Activated CD8-positive, alpha-beta T cell treated with anti-CD3 and anti-CD28 coated beads, Interleukin-2, amount 10 ng/mL, durations not matched to agents 7 days and 5 days (primary cell): ENCODE measurements around the gene BRF1. TPM values are rescaled to one million over a fixed set of nuclear protein-coding genes. Genes with fewer than 3 reads are reported as not detected.

Experiments used
- ATAC-seq: fragments of 150-1000 bp; cut with Tn5 transposase; one replicate; pipeline ENCODE4 v1.10.0; 2021; ENCODE audit warnings: moderate library complexity
- CTCF ChIA-PET: fragments of 350-600 bp; sonication (Branson Sonifier 250); formaldehyde crosslinking; loops from one replicate; lab custom pipeline; 2021; ENCODE audit warnings: antibody characterized with exemption; lab: Charles Lee
- POLR2A ChIA-PET: fragments of 350-600 bp; sonication (Branson Sonifier 250); formaldehyde crosslinking; loops from one replicate; lab custom pipeline; 2021; ENCODE audit warnings: antibody characterized with exemption; lab: Charles Lee
- DNase-seq: peaks from one replicate; pipeline ENCODE4 v3.0.0-alpha.2; 2020
- H3K27ac Mint-ChIP-seq: one replicate; pipeline ENCODE4 v1.8.0; 2021; ENCODE audit warnings: mild to moderate bottlenecking, mixed read lengths
- H3K27me3 Mint-ChIP-seq: one replicate; pipeline ENCODE4 v1.8.0; 2021; ENCODE audit warnings: low read depth, mixed read lengths
- H3K36me3 Mint-ChIP-seq: one replicate; pipeline ENCODE4 v1.8.0; 2021; ENCODE audit warnings: low read depth, mixed read lengths
- H3K4me1 Mint-ChIP-seq: one replicate; pipeline ENCODE4 v1.8.0; 2021; ENCODE audit warnings: low read depth, mixed read lengths
- H3K4me3 Mint-ChIP-seq: one replicate; pipeline ENCODE4 v1.8.0; 2021; ENCODE audit warnings: mild to moderate bottlenecking, mixed read lengths
- H3K9me3 Mint-ChIP-seq: one replicate; pipeline ENCODE4 v1.8.0; 2022; ENCODE audit warnings: mixed read lengths; ENCODE audit not compliant: insufficient read depth
- total RNA-seq, 2 experiments: library from RNA; stranded (reverse); gene quantifications; one replicate each; pipeline ENCODE4 v1.2.3, GENCODE V29; 2021

The BRF1 gene
- total RNA-seq, 2 experiments from 2014 or later: 42.1 to 44.7 TPM

DNA sequence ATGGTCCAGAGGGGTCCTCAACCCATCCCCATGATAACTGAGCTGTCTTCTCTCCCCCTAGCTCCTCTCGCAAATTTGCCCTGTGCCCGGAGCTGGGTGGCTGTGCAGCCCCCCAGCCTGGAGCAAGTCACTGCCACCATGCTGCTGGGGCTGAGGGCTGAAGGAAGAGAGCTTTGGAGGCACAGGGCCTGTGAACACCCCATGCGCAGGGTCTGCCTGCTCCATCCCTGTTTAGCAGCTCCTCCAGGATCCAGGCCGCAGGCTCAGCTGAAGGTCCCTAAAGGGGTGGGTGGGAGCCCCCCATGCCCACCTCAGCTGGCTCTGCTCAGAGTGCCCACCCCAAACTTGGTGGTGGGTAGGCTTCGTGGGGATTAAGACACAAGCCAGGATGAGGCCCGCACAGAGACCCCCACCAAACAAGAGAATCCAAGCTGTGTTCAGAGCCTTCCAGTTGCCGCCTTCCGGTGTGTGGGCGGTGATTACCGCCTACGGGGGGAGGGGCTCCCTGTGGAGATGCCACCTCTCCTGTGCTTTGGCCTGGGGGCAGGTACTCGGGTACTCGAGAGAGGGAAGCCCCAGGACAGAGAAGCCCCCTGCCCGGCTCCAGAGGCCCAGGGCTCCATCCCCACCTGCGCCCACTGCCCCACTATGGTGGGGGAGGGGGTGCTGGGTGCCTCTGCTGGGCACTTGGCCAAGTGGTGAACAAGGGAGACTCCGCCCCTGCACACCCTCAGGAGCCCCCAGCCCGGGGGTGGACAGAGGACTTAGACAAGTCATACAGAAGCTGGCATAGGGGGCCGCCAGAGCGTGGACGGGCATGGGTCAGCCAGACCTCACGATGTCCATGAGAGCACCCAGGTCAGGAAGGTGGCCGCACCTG is 130.8 kb downstream of the BRF1 start:
- no peaks in the 10 kb centered on the region for H3K36me3 Mint-ChIP-seq
- ChIA-PET POLR2A (no interaction called here), CTCF (interaction anchor here (1.0 to 2.7 kb wide), 4 partner anchors 12 to 182 kb away, joined by 3 to 6 read pairs (median 5); no protein-coding TSS in a partner anchor)
- peaks cover 22% of the 10 kb centered on the region for H3K27me3 Mint-ChIP-seq
- H3K4me3 Mint-ChIP-seq: peak overlapping the region; percentile 58
- no peaks in the 10 kb centered on the region for H3K9me3 Mint-ChIP-seq
- no peak overlapping the region for H3K27ac Mint-ChIP-seq
- ATAC-seq: no peak
- DNase-seq: no peak
- peaks cover 33% of the 10 kb centered on the region for H3K4me1 Mint-ChIP-seq

DNA sequence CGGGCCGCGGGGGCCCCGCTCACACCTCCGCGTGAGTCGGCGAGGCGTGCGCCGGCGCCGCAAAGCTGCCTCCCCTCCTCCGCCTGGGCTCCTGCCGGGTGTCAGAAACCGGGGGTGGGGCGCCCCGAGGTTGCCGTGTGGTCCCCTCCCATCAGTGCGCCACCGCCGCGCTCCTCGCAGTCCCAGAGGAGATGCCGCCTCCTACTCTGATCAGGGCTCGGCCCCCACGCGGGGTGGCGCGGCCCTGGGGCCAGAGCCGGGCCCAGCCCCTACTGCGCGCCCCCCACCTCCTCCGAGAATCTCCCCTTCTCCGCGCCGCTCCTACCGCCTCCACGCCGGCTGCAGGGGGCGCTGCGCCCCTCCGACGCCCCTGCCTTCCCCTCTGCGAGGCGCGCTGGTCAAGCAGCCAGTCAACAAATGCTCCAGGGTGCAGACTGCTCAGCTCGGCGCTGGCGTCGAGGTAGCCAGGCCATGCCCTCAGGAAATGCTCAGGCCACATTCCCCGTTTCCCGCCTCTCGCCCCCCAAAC is 131.8 kb downstream of the BRF1 start:
- Mint-ChIP-seq H3K27ac (no peak overlapping the region), H3K27me3 (peaks cover 22% of the 10 kb centered on the region), H3K36me3 (no peaks in the 10 kb centered on the region), H3K4me3 (peak overlapping the region; percentile 31), H3K4me1 (peaks cover 23% of the 10 kb centered on the region), H3K9me3 (no peaks in the 10 kb centered on the region)
- ATAC-seq (peak; percentile 53), DNase-seq (peak; percentile 56)
- ChIA-PET CTCF (interaction anchor here (1.1 to 2.7 kb wide), 7 partner anchors 11 to 183 kb away, joined by 3 to 7 read pairs (median 5); no protein-coding TSS in a partner anchor), POLR2A (no interaction called here)

DNA sequence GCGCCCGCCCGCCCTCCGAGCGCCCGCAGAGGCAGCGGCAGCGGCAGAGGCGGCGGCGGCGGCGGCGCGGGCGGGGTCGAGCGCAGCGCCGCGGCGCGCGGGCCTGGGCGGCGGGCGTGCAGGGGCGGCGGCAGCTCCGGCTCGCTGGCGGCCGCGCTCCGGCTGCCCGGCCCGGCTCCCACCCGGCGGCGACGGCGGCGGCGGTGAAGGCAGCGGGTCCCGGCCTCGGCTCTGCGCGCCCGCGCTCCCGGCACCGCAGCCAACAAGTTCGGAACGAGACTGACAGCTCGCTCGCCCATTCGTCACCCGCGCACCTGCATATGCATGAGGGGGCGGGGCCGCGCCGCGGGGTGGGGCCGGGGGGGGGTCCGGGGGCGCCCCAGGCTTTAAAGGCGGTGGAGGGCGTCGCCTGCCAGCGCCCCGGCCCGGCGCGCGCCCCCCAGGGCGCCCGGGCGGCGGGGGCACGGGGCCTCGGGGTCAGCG is 132.3 kb downstream of the BRF1 start, which contains the start of gene JAG2:
Gene JAG2 (minus strand): TSS at position 281 of the 483 bp plus-strand sequence. CDS start 356 bp downstream, outside the sequence.
- POLR2A ChIA-PET: no interaction called here
- H3K27ac Mint-ChIP-seq: no peak within 1 kb of the TSS

DNA sequence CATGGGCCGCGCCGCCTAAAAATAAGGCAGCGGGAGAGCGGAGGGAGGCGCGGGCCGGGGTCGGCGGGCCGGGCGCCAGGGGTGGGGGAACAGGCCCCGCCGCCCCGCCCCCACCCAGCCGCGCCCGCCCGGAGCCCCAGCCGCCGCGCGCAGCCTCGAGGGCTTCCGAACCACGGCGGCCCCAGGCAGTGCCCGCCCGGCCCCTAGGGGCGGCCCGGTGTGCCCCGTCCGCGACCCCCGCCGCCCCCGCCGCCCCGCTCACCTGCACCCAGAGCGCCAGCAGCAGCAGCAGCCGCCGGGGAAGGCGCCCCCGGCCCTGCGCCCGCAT is 132.7 kb downstream of the BRF1 start:
- H3K36me3 Mint-ChIP-seq: no peaks in the 10 kb centered on the region
- H3K27me3 Mint-ChIP-seq: peaks cover 22% of the 10 kb centered on the region
- H3K27ac Mint-ChIP-seq: no peak overlapping the region
- ChIA-PET CTCF (interaction anchor here (1.1 to 1.6 kb wide), 5 partner anchors 12 to 183 kb away, joined by 3 to 7 read pairs (median 3); no protein-coding TSS in a partner anchor), POLR2A (no interaction called here)
- DNase-seq (no peak), ATAC-seq (no peak)
- peak overlapping the region; percentile 31 for H3K4me3 Mint-ChIP-seq
- H3K9me3 Mint-ChIP-seq: no peaks in the 10 kb centered on the region
- H3K4me1 Mint-ChIP-seq: peaks cover 19% of the 10 kb centered on the region

More for the DNA sequence above, 132.3 kb downstream of the BRF1 start, which contains the start of gene JAG2:
- Mint-ChIP-seq H3K4me1 (peaks cover 22% of the 10 kb centered on the region), H3K9me3 (no peaks in the 10 kb centered on the region), H3K27me3 (peaks cover 22% of the 10 kb centered on the region), H3K4me3 (peak within 1 kb of the TSS; percentile 58), H3K36me3 (no peaks in the 10 kb centered on the region)
- ATAC-seq: peak; percentile 53
- CTCF ChIA-PET: interaction anchor here (1.1 to 2.7 kb wide), 6 partner anchors 12 to 183 kb away, joined by 3 to 7 read pairs (median 4); no protein-coding TSS in a partner anchor
- peak; percentile 64 for DNase-seq

DNA sequence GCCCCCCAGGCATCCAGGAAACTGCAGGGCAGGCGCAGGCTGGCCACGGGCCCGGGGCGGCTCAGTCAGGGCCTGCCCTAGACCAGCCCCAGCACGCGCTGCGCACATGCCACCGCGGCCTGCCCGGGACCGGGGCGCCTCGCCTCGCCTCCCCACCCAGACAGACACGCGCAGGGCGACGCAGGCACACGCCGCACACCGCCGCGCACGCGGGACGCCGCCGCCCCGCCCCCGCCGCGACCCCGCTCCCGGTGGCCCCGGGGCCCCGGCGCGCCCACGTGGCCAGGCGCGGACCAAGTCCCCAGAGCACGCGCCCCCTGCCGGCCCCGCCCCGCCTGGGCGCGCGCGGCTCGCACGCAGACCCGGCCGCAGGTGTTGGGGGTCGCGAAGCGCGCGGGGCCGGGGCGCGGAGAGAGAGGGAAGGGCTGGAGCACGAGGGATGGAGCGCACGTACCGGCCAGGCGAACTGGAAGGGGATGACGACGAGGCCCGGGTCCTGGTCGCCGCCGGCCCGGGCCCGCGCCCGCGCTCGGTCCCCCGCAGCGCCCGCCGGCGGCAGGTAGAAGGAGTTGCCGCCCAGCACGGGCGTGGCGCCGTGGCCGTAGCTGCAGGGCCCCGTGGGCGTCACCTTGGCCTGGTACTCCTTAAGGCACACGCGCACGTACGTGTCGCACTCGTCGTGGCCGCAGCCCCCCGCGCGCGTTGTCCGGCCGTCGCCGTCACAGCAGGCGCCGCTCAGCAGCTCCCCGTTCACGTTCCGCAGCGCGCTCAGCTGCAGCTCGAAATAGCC is 133.3 kb downstream of the BRF1 start:
- H3K4me3 Mint-ChIP-seq: peak overlapping the region; percentile 31
- POLR2A ChIA-PET: no interaction called here
- no peak for DNase-seq

DNA sequence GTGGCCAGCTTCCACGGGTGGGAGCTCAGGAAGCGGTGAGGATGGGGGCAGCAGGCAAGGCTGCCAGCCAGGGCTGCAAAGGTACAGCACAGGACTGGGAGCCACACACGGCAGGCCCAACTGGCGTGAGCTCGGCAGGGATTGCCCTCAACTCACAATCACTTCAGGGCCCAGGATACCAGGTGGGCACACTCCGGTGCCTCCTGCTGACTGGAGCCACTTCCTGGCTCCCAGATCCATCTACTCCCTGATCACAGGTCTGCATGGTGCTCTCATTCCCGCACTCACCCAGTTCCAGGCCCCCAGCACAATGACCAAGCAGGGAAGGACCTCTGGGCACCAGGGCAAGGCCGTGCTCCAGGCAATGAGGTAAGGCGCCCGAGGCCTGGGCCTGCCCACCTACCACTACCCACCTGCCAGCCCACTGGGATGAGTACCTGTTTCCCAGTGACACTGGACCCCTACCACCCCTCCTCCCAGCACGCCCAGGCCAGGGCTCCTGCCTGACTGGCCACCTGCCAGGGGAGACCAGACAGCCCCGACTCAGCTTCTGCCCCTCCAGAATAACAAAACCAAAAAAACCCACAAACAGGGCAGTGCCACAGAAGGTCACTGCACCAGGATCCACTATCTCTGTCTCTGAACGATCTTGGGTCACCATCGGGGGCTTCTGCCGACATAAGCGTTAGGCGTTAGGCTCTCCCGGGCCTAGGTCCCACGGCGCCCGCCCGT is 134.1 kb downstream of the BRF1 start:
- ATAC-seq (no peak), DNase-seq (no peak)
- POLR2A ChIA-PET: no interaction called here
- Mint-ChIP-seq H3K27me3 (peaks cover 20% of the 10 kb centered on the region), H3K9me3 (no peaks in the 10 kb centered on the region), H3K27ac (no peak overlapping the region), H3K4me3 (no peak overlapping the region), H3K4me1 (peaks cover 19% of the 10 kb centered on the region), H3K36me3 (no peaks in the 10 kb centered on the region)
- CTCF ChIA-PET: no interaction called here

More for the DNA sequence above, 133.3 kb downstream of the BRF1 start:
- Mint-ChIP-seq H3K27me3 (peaks cover 22% of the 10 kb centered on the region), H3K4me1 (peaks cover 19% of the 10 kb centered on the region), H3K27ac (no peak overlapping the region), H3K9me3 (no peaks in the 10 kb centered on the region), H3K36me3 (no peaks in the 10 kb centered on the region)
- CTCF ChIA-PET: interaction anchor here (1.1 to 1.6 kb wide), 5 partner anchors 13 to 184 kb away, joined by 3 to 7 read pairs (median 3); no protein-coding TSS in a partner anchor
- ATAC-seq: no peak

DNA sequence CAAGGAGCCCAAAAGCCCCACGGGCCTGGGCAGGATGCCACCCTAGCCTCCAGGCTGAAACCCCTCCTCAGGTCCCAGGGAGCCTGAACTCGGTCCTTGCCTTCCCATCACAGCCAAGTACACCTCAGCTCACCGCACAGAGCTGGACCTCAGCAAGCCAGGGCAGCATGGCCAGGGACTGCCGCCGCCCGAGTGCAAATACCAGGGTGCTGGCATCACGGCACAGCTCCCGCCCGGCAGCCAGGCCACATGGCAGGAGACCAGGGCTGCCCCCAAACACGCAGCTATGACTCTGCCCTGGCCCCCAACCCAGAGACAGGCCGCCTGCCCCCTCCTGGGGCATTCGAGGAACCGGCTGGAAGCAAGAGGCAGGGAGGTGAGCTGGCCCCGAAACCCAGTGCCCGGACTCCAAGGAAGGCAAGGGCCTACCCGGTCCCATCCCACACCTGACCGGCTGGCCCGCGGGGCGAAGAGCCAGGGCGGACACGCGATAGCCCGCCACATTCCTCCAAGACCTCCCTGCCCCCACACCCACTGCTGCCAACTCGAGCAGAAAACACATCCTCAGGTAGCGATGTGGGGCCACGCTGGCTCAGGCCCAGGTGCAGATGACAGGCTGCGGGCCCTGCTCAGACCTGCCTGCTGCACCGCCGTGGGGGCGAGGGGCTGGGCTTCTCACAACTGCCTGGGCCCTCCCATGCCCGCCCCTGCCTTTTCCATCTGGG is 134.9 kb downstream of the BRF1 start:
- peaks cover 19% of the 10 kb centered on the region for H3K27me3 Mint-ChIP-seq
- no peak overlapping the region for H3K27ac Mint-ChIP-seq
- CTCF ChIA-PET: interaction anchor here (1.1 to 1.8 kb wide), 2 partner anchors 29 to 186 kb away, joined by 3 to 5 read pairs; no protein-coding TSS in a partner anchor
- H3K4me3 Mint-ChIP-seq: no peak overlapping the region
- POLR2A ChIA-PET: no interaction called here
- H3K9me3 Mint-ChIP-seq: no peaks in the 10 kb centered on the region
- no peak for DNase-seq
- no peak for ATAC-seq
- H3K4me1 Mint-ChIP-seq: peaks cover 15% of the 10 kb centered on the region
- H3K36me3 Mint-ChIP-seq: no peaks in the 10 kb centered on the region

DNA sequence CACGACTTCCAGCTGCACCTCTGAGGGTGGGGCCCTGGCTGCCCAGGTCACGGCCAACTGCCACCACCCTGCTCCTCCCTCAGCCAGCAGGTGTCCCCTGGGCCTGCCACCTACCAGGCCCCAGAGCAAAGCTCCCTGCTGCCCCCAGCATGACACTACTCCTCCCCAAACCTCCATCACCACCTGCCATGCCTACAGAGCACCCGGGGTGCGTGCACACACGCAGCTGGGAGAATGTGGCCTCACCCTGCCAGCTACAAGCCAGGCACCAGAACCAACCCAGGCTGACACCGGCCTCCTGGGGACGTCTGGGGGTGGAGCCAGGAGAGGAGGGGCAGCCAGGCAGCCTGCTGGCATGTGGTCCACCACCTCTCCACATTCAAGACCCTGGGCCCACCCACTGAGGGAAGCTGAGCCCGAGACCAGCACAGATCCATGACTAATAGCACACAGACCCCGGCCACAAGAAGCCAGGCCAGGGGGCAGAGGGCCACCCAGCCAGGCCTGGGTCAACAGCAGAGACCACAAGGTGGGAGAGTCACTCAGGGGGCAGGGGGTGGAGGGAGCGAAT is 135.6 kb downstream of the BRF1 start:
- H3K36me3 Mint-ChIP-seq: no peaks in the 10 kb centered on the region
- peaks cover 18% of the 10 kb centered on the region for H3K27me3 Mint-ChIP-seq
- peaks cover 10% of the 10 kb centered on the region for H3K4me1 Mint-ChIP-seq
- CTCF ChIA-PET: interaction anchor here (1.1 to 1.8 kb wide), 3 partner anchors 30 to 187 kb away, joined by 3 to 5 read pairs (median 4); no protein-coding TSS in a partner anchor
- H3K27ac Mint-ChIP-seq: no peak overlapping the region
- H3K4me3 Mint-ChIP-seq: no peak overlapping the region
- no peaks in the 10 kb centered on the region for H3K9me3 Mint-ChIP-seq
- DNase-seq (no peak), ATAC-seq (no peak)
- POLR2A ChIA-PET: no interaction called here

DNA sequence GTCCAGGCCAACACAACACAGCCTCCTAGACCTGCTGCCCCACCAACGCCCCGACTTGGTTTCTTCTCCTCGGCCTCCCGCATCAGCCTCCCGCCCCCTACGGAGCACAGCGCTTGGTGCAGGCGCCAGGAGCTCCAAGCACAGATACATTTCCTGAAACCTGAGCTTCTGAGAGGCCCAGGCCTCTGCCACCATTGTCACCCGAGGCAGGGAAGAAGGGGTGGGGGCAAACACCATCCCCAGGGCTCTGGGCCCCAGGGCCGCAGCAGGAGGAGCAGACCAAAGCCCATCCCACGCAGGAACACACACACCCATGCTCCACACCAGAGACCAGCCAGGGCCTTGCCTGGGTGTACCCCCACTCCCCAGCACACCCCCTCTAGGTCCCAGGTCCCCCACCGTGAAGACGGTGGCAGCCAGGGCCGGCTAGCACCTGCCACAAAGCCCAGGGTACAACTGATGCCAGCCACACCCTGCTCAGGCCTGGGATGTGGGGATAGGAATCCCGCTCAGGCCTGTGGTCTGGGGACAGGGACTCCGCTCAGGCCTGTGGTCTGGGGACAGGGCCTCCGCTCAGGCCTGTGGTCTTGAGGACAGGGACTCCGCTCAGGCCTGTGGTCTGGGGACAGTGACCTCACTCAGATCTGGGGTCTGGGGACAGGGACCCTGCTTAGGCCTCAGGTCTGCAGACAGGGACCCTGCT is 137.6 kb downstream of the BRF1 start:
- H3K27ac Mint-ChIP-seq: no peak overlapping the region
- ChIA-PET CTCF (no interaction called here), POLR2A (no interaction called here)

DNA sequence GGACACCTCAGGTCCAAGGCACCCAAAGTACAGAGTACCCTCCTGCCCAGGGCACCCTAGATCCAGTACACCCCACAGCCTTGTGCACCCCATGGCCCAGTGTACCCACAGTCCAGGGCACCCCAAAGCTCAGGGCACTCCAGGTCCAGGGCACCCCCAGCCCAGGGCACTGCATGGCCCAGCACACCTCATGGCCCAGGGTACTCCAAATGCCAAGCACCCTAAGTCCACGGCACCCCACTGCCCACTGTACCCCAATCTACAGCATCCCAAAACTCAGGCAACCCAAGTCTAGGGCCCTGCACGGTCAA is 138.2 kb downstream of the BRF1 start:
- Mint-ChIP-seq H3K36me3 (no peaks in the 10 kb centered on the region), H3K27ac (no peak overlapping the region), H3K27me3 (peaks cover 8% of the 10 kb centered on the region), H3K4me3 (no peak overlapping the region), H3K4me1 (no peaks in the 10 kb centered on the region), H3K9me3 (no peaks in the 10 kb centered on the region)
- CTCF ChIA-PET: no interaction called here
- ATAC-seq (no peak), DNase-seq (no peak)
- POLR2A ChIA-PET: no interaction called here

More for the DNA sequence above, 137.6 kb downstream of the BRF1 start:
- Mint-ChIP-seq H3K4me1 (peaks cover 2% of the 10 kb centered on the region), H3K9me3 (no peaks in the 10 kb centered on the region), H3K4me3 (no peak overlapping the region), H3K36me3 (no peaks in the 10 kb centered on the region), H3K27me3 (peaks cover 8% of the 10 kb centered on the region)
- DNase-seq: no peak
- no peak for ATAC-seq
